HG02938 (cell line): ENCODE results near the gene PPP6R1.
A peak's percentile ranks its signal among the peaks of the same experiment; 100 is the strongest.

ENCODE experiments used
- ATAC-seq: cut with Tn5 transposase; IDR thresholded peaks from one replicate; pipeline ENCODE4 v1.9.1; 2021; ENCODE audit warnings: mild to moderate bottlenecking, moderate library complexity; ENCODE audit not compliant: unreplicated experiment

PPP6R1 gene

DNA sequence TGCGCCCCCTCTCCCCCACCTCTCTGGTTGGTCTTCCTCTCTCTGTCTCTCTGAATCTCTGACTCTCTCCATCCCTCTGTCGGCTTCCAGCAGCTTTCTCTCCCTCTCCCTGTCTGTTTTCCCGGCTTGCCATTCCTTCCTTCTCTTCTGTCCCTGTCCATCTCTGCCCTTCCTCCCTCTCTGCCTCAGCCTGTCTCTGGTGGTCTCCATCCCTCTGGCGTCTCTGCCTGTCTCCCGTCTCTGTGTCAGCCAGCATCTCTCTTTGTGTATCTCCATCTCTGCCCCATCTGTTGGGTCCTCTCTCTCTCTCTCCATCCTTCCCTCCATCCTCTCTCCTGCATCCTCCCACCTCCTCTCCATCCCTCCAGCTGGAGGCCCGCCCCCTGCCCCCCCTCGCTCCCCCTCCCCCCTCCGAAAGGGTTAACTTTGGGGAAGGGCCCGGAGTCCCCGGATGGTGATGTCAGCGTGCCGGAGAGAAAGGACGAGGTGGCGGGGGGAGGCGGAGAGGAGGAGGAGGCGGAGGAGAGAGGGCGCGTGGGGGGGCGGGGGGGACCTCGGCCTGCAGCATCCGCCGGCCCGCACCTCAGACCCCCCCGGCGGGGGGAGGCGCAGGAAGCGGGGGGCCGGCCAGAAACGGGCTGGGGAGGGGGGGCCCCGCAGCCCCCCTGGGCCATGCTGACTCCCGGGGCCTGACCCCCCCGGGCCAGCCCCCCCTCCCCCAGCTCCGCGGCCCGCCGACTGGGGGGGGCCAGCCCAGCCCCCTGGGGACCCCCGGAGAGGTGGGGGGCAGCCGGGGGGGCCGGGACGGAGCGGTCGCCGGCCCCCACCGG lies 24.9 kb upstream of the PPP6R1 start, which contains the start of gene BRSK1:
TSS of gene BRSK1 (plus strand) at position 450 of the 830 bp plus-strand sequence. CDS start 446 bp downstream, outside the sequence.
- no peak for ATAC-seq

DNA sequence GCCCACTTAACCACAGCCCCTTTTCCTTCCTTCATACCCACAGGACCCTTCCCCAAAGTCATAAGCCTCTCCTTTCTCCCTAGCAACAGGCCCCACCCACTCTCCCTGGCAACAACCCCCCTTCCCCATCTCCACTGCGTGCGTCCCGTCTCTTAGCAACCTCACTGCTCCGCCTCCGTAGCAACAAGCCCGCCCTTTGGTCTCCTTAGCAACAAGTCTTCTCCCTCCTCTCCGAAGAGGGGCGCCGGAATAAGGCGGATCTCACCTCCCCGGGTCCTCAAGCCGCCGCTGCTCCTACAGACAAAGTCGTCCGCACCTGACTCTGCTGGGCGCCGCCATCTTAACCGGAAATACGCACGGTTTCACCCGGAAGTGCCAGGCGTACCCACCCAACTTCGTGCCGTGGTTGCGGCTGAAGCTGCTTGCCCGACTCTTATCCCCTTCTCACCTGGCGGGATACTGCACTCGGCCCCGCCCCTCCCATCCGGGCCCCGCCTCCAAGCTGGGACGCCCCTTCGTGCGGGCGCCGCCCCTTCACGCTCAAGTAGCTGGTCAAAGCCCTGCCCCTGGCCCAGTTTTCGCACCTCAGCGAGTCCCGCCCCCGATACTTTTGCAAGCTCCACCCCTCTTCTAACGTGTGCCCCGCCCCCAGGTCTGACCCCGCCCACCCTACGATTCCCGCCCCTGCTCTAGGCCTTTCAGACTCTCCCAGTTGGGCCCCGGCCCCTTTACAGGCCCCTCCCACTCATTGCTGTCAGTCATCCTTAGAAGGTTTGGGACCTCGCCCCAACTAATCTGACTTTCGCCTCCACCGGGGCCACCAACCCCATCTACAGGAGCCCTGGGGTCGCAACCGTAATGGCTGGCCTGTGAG lies 21.2 kb upstream of the PPP6R1 start, which contains the start of gene HSPBP1:
TSS of gene HSPBP1 (minus strand) at position 341 of the 874 bp plus-strand sequence. CDS start 502 bp downstream, outside the sequence.
- peak; percentile 61 for ATAC-seq

DNA sequence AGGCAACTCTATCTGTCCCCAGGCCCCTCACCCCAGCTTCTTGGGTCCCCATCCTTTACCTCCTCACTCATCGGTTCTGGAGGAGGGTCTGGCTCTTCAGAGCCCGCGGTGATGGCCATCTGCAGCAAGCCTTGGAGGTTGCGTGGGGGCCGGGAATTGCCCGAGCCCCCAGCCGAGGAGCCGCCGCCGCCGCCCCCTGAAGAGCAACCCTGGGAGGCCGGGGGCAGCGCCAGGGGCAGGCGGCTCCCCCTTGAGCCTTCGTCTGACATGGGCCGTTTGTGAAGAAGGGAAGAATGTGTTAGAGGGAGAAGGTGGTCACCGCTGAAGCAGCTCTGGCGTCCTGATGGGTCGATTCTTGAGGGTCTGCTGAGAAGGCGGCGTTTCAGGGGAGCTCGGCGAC lies 20.5 kb upstream of the PPP6R1 start:
- no peak for ATAC-seq

GRCh38 chr19:55278391-55279135 lies 19.7 kb upstream of the PPP6R1 start:
- ATAC-seq = no peak

GRCh38 chr19:55277494-55277893 lies 18.7 kb upstream of the PPP6R1 start:
- ATAC-seq = no peak

- no peak for ATAC-seq
Measured at GRCh38 chr19:55276720-55277430, 18.1 kb upstream of the PPP6R1 start.

- ATAC-seq = peak; percentile 57
Measured at GRCh38 chr19:55275851-55276719, 17.3 kb upstream of the PPP6R1 start.

GRCh38 chr19:55273978-55274707 lies 15.3 kb upstream of the PPP6R1 start:
- no peak for ATAC-seq

- ATAC-seq = no peak
Measured at GRCh38 chr19:55272142-55272541, 13.3 kb upstream of the PPP6R1 start.

DNA sequence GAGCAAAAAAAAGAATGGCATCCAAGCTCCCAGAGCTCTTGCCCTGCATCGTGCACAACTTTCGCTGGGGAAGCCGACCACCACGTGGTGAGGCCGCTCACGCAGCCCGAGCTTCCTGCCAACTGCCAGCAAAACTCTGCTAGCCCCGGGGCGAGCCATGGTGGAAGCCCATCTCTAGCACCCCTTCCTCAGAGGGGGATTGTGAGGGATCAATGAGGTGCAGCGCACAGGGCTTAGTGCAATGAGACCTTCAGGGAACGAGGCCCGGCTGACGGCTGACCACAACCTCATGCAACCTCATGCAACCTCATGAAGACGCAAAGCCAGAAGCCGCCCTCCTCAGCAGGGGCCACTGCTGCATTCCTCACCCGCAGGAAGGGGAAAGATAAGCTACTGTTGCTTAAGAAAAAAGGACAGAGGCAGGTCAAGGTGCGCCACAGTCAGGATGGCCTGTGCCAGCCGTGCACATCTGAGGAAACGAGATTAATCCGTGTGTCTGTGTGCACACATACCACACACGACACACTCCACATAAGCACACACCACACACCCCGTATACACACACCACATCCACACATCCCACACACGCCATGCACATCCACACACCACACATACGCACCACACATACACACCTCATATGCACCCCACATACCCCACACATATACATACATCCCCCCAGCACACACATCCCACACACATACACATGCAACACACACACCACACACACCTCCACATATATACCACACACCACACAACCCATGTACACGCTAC lies 11.5 kb upstream of the PPP6R1 start:
- no peak for ATAC-seq

DNA sequence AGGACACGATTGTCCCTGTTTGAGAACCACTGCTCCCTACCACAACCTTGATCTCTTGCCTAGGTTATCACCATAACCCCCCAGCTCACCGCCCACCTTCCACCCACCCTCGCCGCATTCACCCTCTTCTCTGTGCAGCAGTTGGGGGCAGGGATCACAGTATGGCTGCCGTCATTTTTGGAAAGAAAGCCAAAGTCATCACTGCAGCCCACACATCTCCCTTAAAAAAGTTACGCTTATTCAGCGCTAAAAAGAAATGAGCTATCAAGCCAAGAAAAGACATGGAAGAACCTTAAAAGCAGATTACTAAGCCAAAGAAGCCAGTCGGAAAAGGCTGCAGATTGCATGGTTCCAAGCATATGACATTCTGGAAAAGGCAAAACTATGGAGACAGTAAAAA lies 10.5 kb upstream of the PPP6R1 start:
- no peak for ATAC-seq

DNA sequence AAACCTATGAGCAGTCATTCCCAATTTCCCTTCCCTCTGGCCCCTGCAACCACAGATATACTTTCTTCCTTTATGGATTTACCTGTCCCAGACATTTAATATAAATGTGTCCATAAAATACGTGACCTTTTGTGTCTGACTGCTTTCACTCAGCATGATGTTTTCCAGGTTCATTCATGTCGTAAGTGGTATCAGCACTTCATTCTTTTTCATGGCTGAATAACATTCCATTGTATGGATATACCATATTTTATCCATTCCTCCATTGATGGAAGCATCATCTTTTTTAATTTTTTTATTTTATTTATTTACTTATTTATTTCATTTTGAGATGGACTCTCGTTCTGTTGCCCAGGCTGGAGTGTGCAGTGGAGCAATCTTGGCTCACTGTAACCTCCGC lies 8.0 kb upstream of the PPP6R1 start:
- ATAC-seq = no peak

GRCh38 chr19:55266404-55266803 lies 7.6 kb upstream of the PPP6R1 start:
- ATAC-seq = no peak

- ATAC-seq = no peak
Measured at GRCh38 chr19:55265723-55266386, 7.0 kb upstream of the PPP6R1 start.

GRCh38 chr19:55265173-55265572 lies 6.4 kb upstream of the PPP6R1 start:
- no peak for ATAC-seq

DNA sequence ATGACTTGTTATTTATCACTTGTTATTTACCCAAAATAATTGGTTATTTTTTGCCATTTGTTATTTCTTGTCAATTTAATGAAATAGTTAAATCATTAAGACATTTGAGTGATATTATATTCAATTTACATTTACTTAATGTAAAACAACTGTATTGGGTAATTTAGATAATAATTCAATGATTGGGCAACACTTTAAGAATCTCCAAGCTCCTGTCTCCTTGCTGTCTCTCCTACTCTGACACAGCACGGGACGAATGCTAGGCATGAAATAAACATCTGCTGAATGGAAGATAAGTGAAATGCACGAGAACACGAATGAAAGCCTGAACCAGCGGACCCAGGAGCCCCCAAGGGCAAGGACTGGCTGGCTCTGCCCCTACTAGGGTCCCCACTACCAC lies 5.7 kb upstream of the PPP6R1 start:
- no peak for ATAC-seq

DNA sequence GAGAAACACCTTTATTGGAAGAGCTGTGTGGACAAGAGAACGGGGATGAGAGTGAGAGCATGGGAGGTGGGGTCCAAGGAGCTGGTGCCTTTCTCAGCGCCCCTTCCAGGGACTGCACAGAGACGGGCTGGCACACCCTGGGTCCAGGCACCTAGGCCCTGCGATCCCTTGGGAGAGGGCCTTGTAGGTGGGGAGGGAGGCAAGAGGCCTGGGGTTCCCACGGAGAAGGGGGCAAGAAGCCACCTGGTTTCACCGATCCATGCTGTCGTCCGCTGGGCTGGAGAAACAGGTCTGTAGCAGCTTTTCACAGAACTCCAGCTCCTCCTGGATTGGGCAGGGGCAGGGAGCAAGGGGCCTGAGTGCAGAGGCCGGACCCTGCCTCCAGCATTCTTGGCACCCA lies 3.5 kb upstream of the PPP6R1 start:
- ATAC-seq = no peak
